Caki2 (cell line): ENCODE measurements around the gene SNX14. TPM values are rescaled to one million over a fixed set of nuclear protein-coding genes. Genes with fewer than 3 reads are reported as not detected.
A peak's percentile ranks its signal among the peaks of the same experiment; 100 is the strongest.
"Not testable (repeated sequence)": the region's sequence is repeated elsewhere in the genome, so short reads cannot be mapped to it uniquely, and the experiment has no call there.

ENCODE experiments used
- DNase-seq: peaks from one replicate; pipeline ENCODE4 v3.0.0-alpha.2; 2015; ENCODE audit warnings: low read depth
- in situ Hi-C: cut with HindIII; loops from 2 replicates; pipeline ENCODE4 v1.10.0; 2016; ENCODE audit warnings: low sequenced_read_pairs, low pct_unique_long_range_greater_than_20kb, mixed read lengths
- total RNA-seq: library from RNA; depleted of rRNA; stranded (reverse); fragments of >200 nt; shearing (Covaris generic); gene quantifications from 2 replicates; pipeline ENCODE4 v1.2.3, GENCODE V29; 2014; ENCODE audit warnings: low replicate concordance; rRNA removed

SNX14 gene
- 82.9 and 110 TPM in 2 replicates for total RNA-seq

- in situ Hi-C loops = no loop called here
- peak; percentile 93 for DNase-seq
These were observed at the start of gene SNX14 for GRCh38 chr6:85593438-85594196. Gene SNX14 (minus strand): TSS chr6:85593858. CDS start chr6:85593718, 140 bp downstream.

- in situ Hi-C loops = no loop called here
These were observed 49.3 kb upstream of the SNX14 start, which contains the start of gene SYNCRIP for GRCh38 chr6:85642774-85643536. Gene SYNCRIP (minus strand): TSS chr6:85642886. CDS start chr6:85641439, 1,447 bp downstream.

GRCh38 chr6:85641897-85642773 lies 48.5 kb upstream of the SNX14 start:
- in situ Hi-C loops = no loop called here
- peak; percentile 44 for DNase-seq

More at GRCh38 chr6:85642774-85643536, 49.3 kb upstream of the SNX14 start, which contains the start of gene SYNCRIP:
- DNase-seq = peak; percentile 99

GRCh38 chr6:85641522-85641896 lies 47.9 kb upstream of the SNX14 start:
- in situ Hi-C loops = no loop called here
- DNase-seq = peak; percentile 24

- in situ Hi-C loops = no loop called here
- no peak for DNase-seq
These were observed 47.2 kb upstream of the SNX14 start for GRCh38 chr6:85640821-85641220.

- DNase-seq = no peak
- in situ Hi-C loops = no loop called here
These were observed 43.9 kb upstream of the SNX14 start for GRCh38 chr6:85637579-85637978.

- in situ Hi-C loops = no loop called here
These were observed 38.7 kb upstream of the SNX14 start for GRCh38 chr6:85632164-85632942.

GRCh38 chr6:85631117-85631516 lies 37.5 kb upstream of the SNX14 start:
- peak; percentile 62 for DNase-seq
- in situ Hi-C loops = not testable (repeated sequence)

More at GRCh38 chr6:85632164-85632942, 38.7 kb upstream of the SNX14 start:
- no peak for DNase-seq

GRCh38 chr6:85628353-85628752 lies 34.7 kb upstream of the SNX14 start:
- peak; percentile 44 for DNase-seq
- in situ Hi-C loops = no loop called here

- no peak for DNase-seq
- in situ Hi-C loops = no loop called here
These were observed 26.6 kb upstream of the SNX14 start for GRCh38 chr6:85620308-85620707.

GRCh38 chr6:85614780-85615179 lies 21.1 kb upstream of the SNX14 start:
- in situ Hi-C loops = no loop called here
- DNase-seq = no peak

- in situ Hi-C loops = no loop called here
- peak; percentile 34 for DNase-seq
These were observed 19.2 kb upstream of the SNX14 start for GRCh38 chr6:85612690-85613474.

GRCh38 chr6:85610182-85610895 lies 16.7 kb upstream of the SNX14 start:
- no peak for DNase-seq
- in situ Hi-C loops = no loop called here

- in situ Hi-C loops = no loop called here
- DNase-seq = no peak
These were observed 8.4 kb upstream of the SNX14 start for GRCh38 chr6:85602100-85602499.

GRCh38 chr6:85600713-85601313 lies 7.2 kb upstream of the SNX14 start:
- DNase-seq = no peak
- in situ Hi-C loops = no loop called here
